Pancreas (tissue), 10 donors: Measurements from ENCODE around the gene RFT1. TPM values are rescaled to one million over a fixed set of nuclear protein-coding genes. Genes with fewer than 3 reads are reported as not detected.

Experiments
- ATAC-seq, 4 donors: fragments of 200-7000 bp; cut with Tn5 transposase; one replicate each; pipeline versions ENCODE4 v1.8.0 to v1.9.1; 2020; ENCODE audit warnings: mild to moderate bottlenecking in 4 of 4, moderate library complexity in 4 of 4
- DNase-seq, 6 donors: peaks; one replicate each; pipeline ENCODE4 v3.0.0-alpha.2; 2020
- FAIRE-seq: peaks from 2 replicates; lab custom pipeline; 2012; peaks lifted over from hg19 to GRCh38; lab: Jason Lieb, UNC
- H3K27ac ChIP-seq, 4 donors: fragments of 200-600 bp; sonication (generic); 1 replicate in 3 of 4; 2 replicates in 1 of 4; pipeline versions ENCODE4 v1.5.0 to v1.8.0; 2020
- H3K27me3 ChIP-seq, 4 donors: fragments of 200-600 bp; one replicate each; pipeline ENCODE4 v1.8.0; 2021
- H3K36me3 ChIP-seq, 3 donors: fragments of 200-600 bp; sonication (generic) in 1 of 3; one replicate each; pipeline versions ENCODE4 v1.5.0 to v1.8.0; 2020 to 2021
- H3K4me1 ChIP-seq, 3 donors: fragments of 200-600 bp; one replicate each; pipeline ENCODE4 v1.8.0; 2021
- H3K4me3 ChIP-seq, 4 donors: fragments of 200-600 bp; sonication (generic) in 2 of 4; one replicate each; pipeline versions ENCODE4 v1.5.0 to v1.8.0; 2020 to 2021
- H3K9me3 ChIP-seq, 4 donors: fragments of 200-600 bp; one replicate each; pipeline ENCODE4 v1.8.0; 2021
- WGBS, 2 donors: extraction: QIAGEN DNeasy Blood & Tissue Kit; methylation state at CpG; one replicate each; pipeline ENCODE4 v1.1.7; 2013; 5-methylcytosine and 5-hydroxymethylcytosine counted together
- intact Hi-C, 3 donors: fragments of 100-400 bp; cut with DNase I; formaldehyde crosslinking; loops; one replicate each; pipeline versions ENCODE4 v1.11.1 to v1.14.2; 2022
- polyA plus RNA-seq, 2 donors: library from polyadenylated mRNA; stranded (reverse); fragments of 200-250 nt; gene quantifications; one replicate each; pipeline ENCODE4 v1.2.3, GENCODE V29; 2013
- total RNA-seq, 6 donors: library from RNA; stranded (reverse); fragmentation: NEBNext Ultra II Directional in 4 of 6; extraction: Animal tissue kit (Norgen Biotek cat#: 25700) in 4 of 6; gene quantifications; one replicate each; pipeline versions ENCODE4 v1.2.1 to v1.2.4, GENCODE V29; 2021 to 2023
- TF ChIP-seq, protein P1 (sequence below), 4 donors: fragments of 200-600 bp; sonication (generic) in 3 of 4; IDR thresholded peaks; one replicate each; pipeline versions ENCODE4 v1.5.0 to v1.8.0; 2021; ENCODE audit warnings: antibody characterized with exemption in 4 of 4
- donor health status: healthy with polysubstance abuse.
- donor health status: DM: no; HTN: no; CAD: no; lungs with moderate emphysema.
- donor health status: DM: no; HTN: no; CAD: no.
- donor health status: control.
- donor health status: control.
- donor health status: Bipolar disorder and iron deficiency.
- donor health status: DM: yes; HTN: yes; CAD: no.
- donor health status: DM: no; HTN: no; CAD: no.
- donor health status: DM: no; HTN: no; CAD: no.
- donor health status: DM: yes; HTN: yes; CAD: no.

The RFT1 gene
- total and polyA plus RNA-seq, 8 donors, result 6.9 to 20.4 (median 15.0) TPM

DNA sequence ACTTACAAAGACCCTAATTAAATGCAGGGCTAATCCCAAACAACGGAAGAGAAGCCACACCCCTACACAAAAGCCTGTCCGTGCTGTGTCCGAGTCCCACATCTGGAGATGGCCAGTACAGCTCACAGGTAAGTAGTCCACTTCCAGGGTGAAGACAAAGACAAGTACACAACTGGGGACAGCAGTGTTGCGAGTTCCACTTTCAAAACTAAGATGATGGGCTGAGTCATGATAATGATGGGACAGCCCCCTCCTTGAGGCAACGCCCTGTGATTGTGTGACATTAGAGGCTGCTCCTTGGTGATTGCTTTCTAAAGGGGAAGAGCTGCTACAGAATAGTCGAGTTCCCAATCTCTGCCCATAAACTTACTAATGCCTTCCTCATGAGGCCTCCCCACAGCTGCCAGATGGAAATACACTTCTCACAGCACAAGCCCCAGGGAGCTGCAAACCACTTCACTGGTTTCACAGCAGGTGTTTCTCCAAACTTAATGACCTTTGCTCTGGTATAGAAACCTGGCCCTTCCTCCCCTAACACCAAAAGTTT is 27.6 kb downstream of the RFT1 start:
- FAIRE-seq (no peak), DNase-seq (peak in 1 of 6 donors; percentile 3), ATAC-seq (peak in 3 of 4 donors; percentile 8 to 51 (median 45))
- peaks cover 0 to 35% (median 26%) of the 10 kb centered on the region in 3 donors for H3K36me3 ChIP-seq
- H3K9me3 ChIP-seq, result no peaks in the 10 kb centered on the region
- intact Hi-C loops, result no loop called here
- no peaks in the 10 kb centered on the region for H3K27me3 ChIP-seq
- 79 to 83% methylated on average over 6 of the region's 6 CpGs for WGBS, 2 donors
- H3K4me3 ChIP-seq, result no peak overlapping the region
- H3K4me1 ChIP-seq, result no peaks in the 10 kb centered on the region
- no peak overlapping the region for H3K27ac ChIP-seq
- TF ChIP-seq, protein P1, sequence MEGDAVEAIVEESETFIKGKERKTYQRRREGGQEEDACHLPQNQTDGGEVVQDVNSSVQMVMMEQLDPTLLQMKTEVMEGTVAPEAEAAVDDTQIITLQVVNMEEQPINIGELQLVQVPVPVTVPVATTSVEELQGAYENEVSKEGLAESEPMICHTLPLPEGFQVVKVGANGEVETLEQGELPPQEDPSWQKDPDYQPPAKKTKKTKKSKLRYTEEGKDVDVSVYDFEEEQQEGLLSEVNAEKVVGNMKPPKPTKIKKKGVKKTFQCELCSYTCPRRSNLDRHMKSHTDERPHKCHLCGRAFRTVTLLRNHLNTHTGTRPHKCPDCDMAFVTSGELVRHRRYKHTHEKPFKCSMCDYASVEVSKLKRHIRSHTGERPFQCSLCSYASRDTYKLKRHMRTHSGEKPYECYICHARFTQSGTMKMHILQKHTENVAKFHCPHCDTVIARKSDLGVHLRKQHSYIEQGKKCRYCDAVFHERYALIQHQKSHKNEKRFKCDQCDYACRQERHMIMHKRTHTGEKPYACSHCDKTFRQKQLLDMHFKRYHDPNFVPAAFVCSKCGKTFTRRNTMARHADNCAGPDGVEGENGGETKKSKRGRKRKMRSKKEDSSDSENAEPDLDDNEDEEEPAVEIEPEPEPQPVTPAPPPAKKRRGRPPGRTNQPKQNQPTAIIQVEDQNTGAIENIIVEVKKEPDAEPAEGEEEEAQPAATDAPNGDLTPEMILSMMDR (IDR thresholded peaks at IDR 0.05), result no peak

DNA sequence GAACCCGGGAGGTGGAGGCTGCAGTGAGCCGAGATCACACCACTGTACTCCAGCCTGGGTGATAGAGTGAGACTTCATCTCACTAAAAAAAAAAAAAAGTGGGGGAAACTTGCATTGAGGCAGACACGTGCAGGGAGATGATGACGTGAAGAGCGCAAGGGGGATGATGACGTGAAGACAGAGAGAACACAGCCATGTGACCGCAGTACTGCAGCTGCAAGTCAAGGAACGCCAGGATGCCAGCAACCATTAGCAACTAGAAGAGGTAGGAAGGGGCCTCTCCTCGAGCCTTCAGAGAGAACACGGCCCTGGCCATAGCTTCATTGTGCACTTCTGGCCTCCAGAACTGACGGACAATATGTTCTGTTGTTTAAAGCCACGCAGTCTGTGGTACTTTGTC is 28.3 kb downstream of the RFT1 start:
- no peak for ATAC-seq
- H3K27me3 ChIP-seq, result no peaks in the 10 kb centered on the region
- peaks cover 0 to 35% (median 26%) of the 10 kb centered on the region in 3 donors for H3K36me3 ChIP-seq
- no peaks in the 10 kb centered on the region for H3K4me1 ChIP-seq
- TF ChIP-seq, protein P1 (IDR thresholded peaks at IDR 0.05), result no peak
- H3K4me3 ChIP-seq, result no peak overlapping the region
- H3K27ac ChIP-seq, result no peak overlapping the region
- no peak for FAIRE-seq
- H3K9me3 ChIP-seq, result no peaks in the 10 kb centered on the region
- intact Hi-C loops, result no loop called here
- peak in 1 of 6 donors; percentile 3 for DNase-seq
- WGBS, 2 donors, result 91 to 94% methylated on average over 12 of the region's 12 CpGs

DNA sequence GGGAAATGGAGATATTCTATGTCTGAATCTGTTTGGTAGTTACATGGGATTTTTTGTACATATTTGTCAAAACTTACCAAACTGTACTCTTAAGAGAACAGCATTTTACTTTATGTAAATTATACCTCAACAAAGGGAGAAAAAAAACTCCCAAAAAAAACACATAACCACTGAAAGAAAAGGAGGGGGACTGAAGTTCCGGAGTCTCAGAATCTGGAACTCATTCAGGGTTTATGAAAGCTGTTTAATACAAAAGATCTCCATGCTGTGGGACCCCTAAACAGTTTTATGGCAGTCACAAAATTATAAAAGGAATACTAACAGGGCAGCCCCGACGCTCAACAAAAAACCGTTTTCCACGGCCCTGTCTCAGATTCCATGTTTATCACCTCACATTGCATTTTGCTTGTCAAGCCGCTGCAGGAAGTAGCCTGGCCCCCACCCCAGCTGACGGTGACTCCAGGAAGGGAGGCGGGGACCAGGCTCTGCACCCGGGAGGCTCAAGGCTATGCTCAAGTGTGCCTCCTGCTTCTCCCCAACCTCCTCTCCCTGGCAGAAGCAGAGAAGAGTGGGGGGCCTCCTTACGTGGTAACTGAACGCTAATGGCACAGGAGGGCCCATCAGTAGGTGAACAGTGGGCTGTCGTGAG is 29.3 kb downstream of the RFT1 start:
- WGBS, 2 donors, result 84 to 88% methylated on average over 12 of the region's 12 CpGs

DNA sequence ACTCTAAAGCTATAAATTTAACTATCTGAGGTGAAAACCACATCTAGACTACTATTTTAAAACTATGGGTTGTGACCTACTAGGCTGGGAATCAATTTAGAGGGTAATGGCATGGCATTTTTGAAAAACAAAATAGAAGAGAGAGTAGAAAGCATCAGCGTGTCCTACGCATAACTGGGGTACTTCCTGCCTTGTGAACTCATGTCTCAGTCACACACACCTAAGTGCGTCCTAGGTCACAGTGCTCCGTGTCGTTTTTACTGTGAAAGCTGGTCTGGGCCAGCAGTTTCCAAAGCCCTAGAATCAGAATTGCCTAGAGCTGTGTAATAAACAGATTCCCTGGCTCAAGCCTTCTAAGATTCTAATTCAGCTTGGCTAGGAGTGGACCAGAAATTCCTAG is 32.3 kb downstream of the RFT1 start:
- no peak for DNase-seq
- Histone ChIP-seq H3K4me3 (no peak overlapping the region), H3K36me3 (peaks cover 0 to 16% (median 10%) of the 10 kb centered on the region in 3 donors), H3K27me3 (no peaks in the 10 kb centered on the region), H3K27ac (no peak overlapping the region), H3K4me1 (no peaks in the 10 kb centered on the region), H3K9me3 (no peaks in the 10 kb centered on the region)
- intact Hi-C loops, result no loop called here
- no peak for FAIRE-seq
- TF ChIP-seq, protein P1 (IDR thresholded peaks at IDR 0.05), result no peak
- WGBS, 2 donors, result 90 to 96% methylated on average over 5 of the region's 5 CpGs
- ATAC-seq, result no peak

More for the DNA sequence above, 29.3 kb downstream of the RFT1 start:
- Histone ChIP-seq H3K9me3 (no peaks in the 10 kb centered on the region), H3K4me3 (no peak overlapping the region), H3K4me1 (no peaks in the 10 kb centered on the region), H3K36me3 (peaks cover 0 to 35% (median 26%) of the 10 kb centered on the region in 3 donors), H3K27ac (no peak overlapping the region), H3K27me3 (no peaks in the 10 kb centered on the region)
- FAIRE-seq (no peak), DNase-seq (no peak), ATAC-seq (no peak)
- intact Hi-C loops, result no loop called here
- TF ChIP-seq, protein P1 (IDR thresholded peaks at IDR 0.05), result no peak

DNA sequence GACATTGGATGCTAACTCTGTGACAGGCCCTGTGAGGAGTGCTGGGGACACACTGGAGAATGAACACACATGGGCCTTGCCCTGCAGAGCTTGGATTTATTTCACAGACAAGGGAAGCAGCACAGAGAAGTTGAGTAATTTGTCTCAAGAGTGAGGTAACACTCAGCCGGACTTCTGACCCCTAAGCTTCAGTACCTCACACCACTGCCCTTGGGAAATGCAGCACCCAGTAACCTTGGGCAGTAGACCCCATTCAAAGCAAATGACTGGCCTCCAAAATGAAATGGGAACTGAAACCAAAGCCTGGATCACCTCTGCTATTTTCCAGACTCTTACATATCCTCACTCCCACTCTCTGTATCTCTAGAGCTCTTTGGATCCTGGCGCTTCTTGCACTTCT is 37.3 kb downstream of the RFT1 start:
- H3K36me3 ChIP-seq, result peaks cover 0 to 22% (median 10%) of the 10 kb centered on the region in 3 donors
- no peak for DNase-seq
- no peak overlapping the region for H3K27ac ChIP-seq
- peak in 1 of 4 donors; percentile 36 for ATAC-seq
- 84 to 87% methylated on average over 2 of the region's 2 CpGs for WGBS, 2 donors
- intact Hi-C loops, result no loop called here
- FAIRE-seq, result no peak
- H3K4me3 ChIP-seq, result no peak overlapping the region
- TF ChIP-seq, protein P1 (IDR thresholded peaks at IDR 0.05), result no peak
- no peaks in the 10 kb centered on the region for H3K4me1 ChIP-seq
- no peaks in the 10 kb centered on the region for H3K9me3 ChIP-seq
- H3K27me3 ChIP-seq, result no peaks in the 10 kb centered on the region
